Fibroblast of lung (primary cell): ENCODE results near the gene HNRNPA2B1. TPM values are rescaled to one million over a fixed set of nuclear protein-coding genes. Genes with fewer than 3 reads are reported as not detected.
"Not testable (repeated sequence)": the region's sequence is repeated elsewhere in the genome, so short reads cannot be mapped to it uniquely, and the experiment has no call there.

ENCODE experiments used
- DNase-seq, 2 donors: peaks; one replicate each; pipeline versions ENCODE4 v3.0.0 to v3.0.0-alpha.2; 2010; ENCODE audit warnings: low read depth in 2 of 2
- H2AFZ ChIP-seq: 2 replicates; pipeline ENCODE4 v1.5.1; 2012; ENCODE audit warnings: low read length, control low read depth, inconsistent platforms
- H3K27ac ChIP-seq: 2 replicates; pipeline ENCODE4 v1.5.1; 2011; ENCODE audit warnings: low read length, control low read depth; ENCODE audit not compliant: insufficient read depth
- H3K27me3 ChIP-seq: 2 replicates; pipeline ENCODE4 v1.5.1; 2011; ENCODE audit warnings: mild to moderate bottlenecking, low read length; ENCODE audit not compliant: control insufficient read depth, insufficient read depth
- H3K36me3 ChIP-seq: 2 replicates; pipeline ENCODE4 v1.5.1; 2011; ENCODE audit warnings: low read length; ENCODE audit not compliant: control insufficient read depth, insufficient read depth
- H3K4me1 ChIP-seq: 2 replicates; pipeline ENCODE4 v1.5.1; 2011; ENCODE audit warnings: low read length; ENCODE audit not compliant: control insufficient read depth, insufficient read depth; ENCODE audit errors: extremely low read depth
- H3K4me2 ChIP-seq: 2 replicates; pipeline ENCODE4 v1.5.1; 2011; ENCODE audit warnings: low read length, control low read depth; ENCODE audit not compliant: insufficient read depth; ENCODE audit errors: extremely low read depth
- H3K4me3 ChIP-seq, 4 experiments: fragments of 200-600 bp in 1 of 4; sonication (generic) in 1 of 4; replicated peaks in 1 of 4; 2 replicates each; pipeline ENCODE4 v1.5.1; 2011 to 2016; ENCODE audit warnings: low read length in 4 of 4, low read depth in 3 of 4, mild to moderate bottlenecking in 3 of 4, control low read depth in 2 of 4, inconsistent platforms in 1 of 4, mixed read lengths in 1 of 4; ENCODE audit not compliant: insufficient read depth in 1 of 4; ENCODE audit errors: control extremely low read depth in 1 of 4
- H3K79me2 ChIP-seq: 2 replicates; pipeline ENCODE4 v1.5.1; 2012; ENCODE audit warnings: mild to moderate bottlenecking, low read length, inconsistent platforms; ENCODE audit not compliant: control insufficient read depth, insufficient read depth
- H3K9ac ChIP-seq: 2 replicates; pipeline ENCODE4 v1.5.1; 2011; ENCODE audit warnings: mild to moderate bottlenecking, low read length, control low read depth; ENCODE audit not compliant: insufficient read depth
- H3K9me3 ChIP-seq: 2 replicates; pipeline ENCODE4 v1.5.1; 2012; ENCODE audit warnings: low read depth, low read length; ENCODE audit not compliant: control insufficient read depth, insufficient read depth
- H4K20me1 ChIP-seq: 2 replicates; pipeline ENCODE4 v1.5.1; 2011; ENCODE audit warnings: low read length; ENCODE audit not compliant: control insufficient read depth, insufficient read depth; ENCODE audit errors: extremely low read depth
- CTCF ChIP-seq, 2 donors: IDR thresholded peaks in 1 of 2; conservative IDR thresholded peaks in 1 of 2; 1 replicate in 1 of 2; 2 replicates in 1 of 2; pipeline ENCODE4 v1.5.1; 2011 to 2012; ENCODE audit warnings: low read length in 2 of 2, control low read depth in 1 of 2, inconsistent platforms in 1 of 2, low read depth in 1 of 2, mild to moderate bottlenecking in 1 of 2
- EZH2 ChIP-seq: IDR thresholded peaks from 2 replicates; pipeline ENCODE4 v1.5.1; 2012; ENCODE audit warnings: low read length, control low read depth, mild to moderate bottlenecking; ENCODE audit errors: missing control alignments
- polyA plus RNA-seq, 2 donors: library from polyadenylated mRNA; depleted of rRNA in 1 of 2; stranded (reverse) in 1 of 2; unstranded in 1 of 2; fragments of >200 nt; gene quantifications; 2 replicates each; pipeline ENCODE4 v1.2.1, GENCODE V29; 2011 to 2012; ENCODE audit warnings: missing spikeins in 1 of 2
- total RNA-seq: library from RNA; depleted of rRNA; stranded (reverse); fragments of >200 nt; gene quantifications from 2 replicates; pipeline ENCODE4 v1.2.1, GENCODE V29; 2014

The HNRNPA2B1 gene
- total and polyA plus RNA-seq, 2 donors (not counting 1 experiment from before 2014, with no cell fraction given) = 82.1 to 428 TPM

- Histone ChIP-seq H3K4me3 (no peak overlapping the region), H4K20me1 (no peaks in the 10 kb centered on the region), H2AFZ (no peak overlapping the region), H3K79me2 (no peaks in the 10 kb centered on the region), H3K27me3 (no peaks in the 10 kb centered on the region), H3K4me2 (no peak overlapping the region), H3K4me1 (no peaks in the 10 kb centered on the region), H3K27ac (no peak overlapping the region), H3K9me3 (no peaks in the 10 kb centered on the region), H3K9ac (no peak overlapping the region), H3K36me3 (no peaks in the 10 kb centered on the region)
- no peak for DNase-seq
- TF ChIP-seq CTCF (conservative IDR thresholded peaks at IDR 0.05 in 1 of 2, IDR thresholded peaks at IDR 0.05 in 1 of 2; ENCODE audit: low read depth in 1 of 2, low read length in 2 of 2) (no peak), EZH2 (no peak)
These were observed 33.8 kb downstream of the HNRNPA2B1 start for GRCh38 chr7:26166684-26167266.

GRCh38 chr7:26165950-26166683 lies 34.4 kb downstream of the HNRNPA2B1 start:
- no peaks in the 10 kb centered on the region for H3K4me1 ChIP-seq
- no peaks in the 10 kb centered on the region for H3K9me3 ChIP-seq
- H3K9ac ChIP-seq = no peak overlapping the region
- TF ChIP-seq CTCF (conservative IDR thresholded peaks at IDR 0.05 in 1 of 2, IDR thresholded peaks at IDR 0.05 in 1 of 2; ENCODE audit: low read depth in 1 of 2, low read length in 2 of 2) = no peak
- no peak for TF ChIP-seq EZH2
- DNase-seq = no peak
- H3K4me2 ChIP-seq = no peak overlapping the region
- no peak overlapping the region for H2AFZ ChIP-seq
- no peak overlapping the region for H3K4me3 ChIP-seq
- H3K36me3 ChIP-seq = no peaks in the 10 kb centered on the region
- no peaks in the 10 kb centered on the region for H3K27me3 ChIP-seq
- H3K79me2 ChIP-seq = no peaks in the 10 kb centered on the region
- H4K20me1 ChIP-seq = no peaks in the 10 kb centered on the region
- H3K27ac ChIP-seq = no peak overlapping the region

GRCh38 chr7:26163804-26164203 lies 36.7 kb downstream of the HNRNPA2B1 start:
- H3K9me3 ChIP-seq, H3K4me3 ChIP-seq, H3K9ac ChIP-seq, H3K36me3 ChIP-seq, H2AFZ ChIP-seq, H3K4me2 ChIP-seq, H4K20me1 ChIP-seq, H3K27me3 ChIP-seq, DNase-seq, H3K27ac ChIP-seq, H3K79me2 ChIP-seq, H3K4me1 ChIP-seq: not testable (repeated sequence)
